Mucosa of stomach (tissue), 1 donor: ENCODE results near the gene SIPA1.

Experiments used
- H3K27me3 ChIP-seq: one replicate; pipeline ENCODE4 v1.7.0; 2013; ENCODE audit warnings: mild to moderate bottlenecking, low read length; ENCODE audit not compliant: control insufficient read depth, insufficient read depth
- H3K36me3 ChIP-seq: one replicate; pipeline ENCODE4 v1.7.0; 2013; ENCODE audit warnings: low read length; ENCODE audit not compliant: control insufficient read depth, insufficient read depth
- H3K4me1 ChIP-seq: one replicate; pipeline ENCODE4 v1.7.0; 2013; ENCODE audit warnings: mild to moderate bottlenecking, low read length; ENCODE audit not compliant: control insufficient read depth, insufficient read depth
- H3K4me3 ChIP-seq: one replicate; pipeline ENCODE4 v1.7.0; 2013; ENCODE audit warnings: low read length
- H3K9ac ChIP-seq: one replicate; pipeline ENCODE4 v1.7.0; 2013; ENCODE audit warnings: mild to moderate bottlenecking, low read length, moderate library complexity
- H3K9me3 ChIP-seq: one replicate; pipeline ENCODE4 v1.7.0; 2013; ENCODE audit warnings: mild to moderate bottlenecking, low read length, moderate library complexity; ENCODE audit not compliant: control insufficient read depth
- donor health status: Pancreatic carcinoma.

The SIPA1 gene

GRCh38 chr11:65596520-65596919, 41.4 kb upstream of the SIPA1 start:
- H3K4me1 ChIP-seq = peaks cover 28% of the 10 kb centered on the region
- peaks cover 17% of the 10 kb centered on the region for H3K36me3 ChIP-seq
- no peak overlapping the region for H3K9ac ChIP-seq

GRCh38 chr11:65598258-65598699, 39.6 kb upstream of the SIPA1 start:
- no peak overlapping the region for H3K9ac ChIP-seq
- H3K9me3 ChIP-seq = no peaks in the 10 kb centered on the region
- H3K27me3 ChIP-seq = no peaks in the 10 kb centered on the region
- peaks cover 17% of the 10 kb centered on the region for H3K36me3 ChIP-seq
- H3K4me1 ChIP-seq = peaks cover 14% of the 10 kb centered on the region
- H3K4me3 ChIP-seq = no peak overlapping the region

More at GRCh38 chr11:65596520-65596919, 41.4 kb upstream of the SIPA1 start:
- Histone ChIP-seq H3K4me3 (no peak overlapping the region), H3K9me3 (no peaks in the 10 kb centered on the region), H3K27me3 (no peaks in the 10 kb centered on the region)

GRCh38 chr11:65599216-65599954, 38.5 kb upstream of the SIPA1 start:
- Histone ChIP-seq H3K27me3 (no peaks in the 10 kb centered on the region), H3K4me3 (no peak overlapping the region), H3K36me3 (peaks cover 17% of the 10 kb centered on the region)

GRCh38 chr11:65599955-65600246, 38.0 kb upstream of the SIPA1 start:
- H3K9ac ChIP-seq = no peak overlapping the region
- no peak overlapping the region for H3K4me3 ChIP-seq
- H3K36me3 ChIP-seq = peaks cover 17% of the 10 kb centered on the region
- no peaks in the 10 kb centered on the region for H3K9me3 ChIP-seq
- H3K27me3 ChIP-seq = no peaks in the 10 kb centered on the region
- H3K4me1 ChIP-seq = peaks cover 13% of the 10 kb centered on the region

More at GRCh38 chr11:65599216-65599954, 38.5 kb upstream of the SIPA1 start:
- no peak overlapping the region for H3K9ac ChIP-seq
- no peaks in the 10 kb centered on the region for H3K9me3 ChIP-seq
- H3K4me1 ChIP-seq = peaks cover 14% of the 10 kb centered on the region

- no peak overlapping the region for H3K4me3 ChIP-seq
Measured at GRCh38 chr11:65604258-65604657, 33.6 kb upstream of the SIPA1 start.

GRCh38 chr11:65606876-65607613, 30.9 kb upstream of the SIPA1 start:
- Histone ChIP-seq H3K9me3 (no peaks in the 10 kb centered on the region), H3K9ac (no peak overlapping the region), H3K4me1 (peaks cover 32% of the 10 kb centered on the region), H3K36me3 (peaks cover 5% of the 10 kb centered on the region), H3K27me3 (no peaks in the 10 kb centered on the region), H3K4me3 (no peak overlapping the region)

More at GRCh38 chr11:65604258-65604657, 33.6 kb upstream of the SIPA1 start:
- Histone ChIP-seq H3K9ac (no peak overlapping the region), H3K36me3 (peaks cover 5% of the 10 kb centered on the region), H3K4me1 (peaks cover 6% of the 10 kb centered on the region), H3K9me3 (no peaks in the 10 kb centered on the region), H3K27me3 (no peaks in the 10 kb centered on the region)

GRCh38 chr11:65607614-65608426, 30.1 kb upstream of the SIPA1 start:
- no peaks in the 10 kb centered on the region for H3K27me3 ChIP-seq
- peaks cover 40% of the 10 kb centered on the region for H3K4me1 ChIP-seq
- peaks cover 5% of the 10 kb centered on the region for H3K36me3 ChIP-seq
- H3K9ac ChIP-seq = no peak overlapping the region
- no peaks in the 10 kb centered on the region for H3K9me3 ChIP-seq
- H3K4me3 ChIP-seq = no peak overlapping the region

- Histone ChIP-seq H3K4me3 (no peak overlapping the region), H3K9ac (no peak overlapping the region), H3K9me3 (no peaks in the 10 kb centered on the region), H3K36me3 (peaks cover 5% of the 10 kb centered on the region), H3K4me1 (peaks cover 46% of the 10 kb centered on the region), H3K27me3 (no peaks in the 10 kb centered on the region)
Measured at GRCh38 chr11:65609229-65609628, 28.7 kb upstream of the SIPA1 start.

- Histone ChIP-seq H3K27me3 (no peaks in the 10 kb centered on the region), H3K36me3 (peaks cover 5% of the 10 kb centered on the region), H3K9ac (no peak overlapping the region), H3K4me3 (no peak overlapping the region), H3K4me1 (peaks cover 46% of the 10 kb centered on the region), H3K9me3 (no peaks in the 10 kb centered on the region)
Measured at GRCh38 chr11:65609665-65610064, 28.2 kb upstream of the SIPA1 start.

GRCh38 chr11:65610404-65610803, 27.5 kb upstream of the SIPA1 start:
- H3K9me3 ChIP-seq = no peaks in the 10 kb centered on the region
- peak overlapping the region; percentile 93 for H3K9ac ChIP-seq
- H3K4me3 ChIP-seq = no peak overlapping the region
- H3K36me3 ChIP-seq = peaks cover 5% of the 10 kb centered on the region
- H3K27me3 ChIP-seq = no peaks in the 10 kb centered on the region
- H3K4me1 ChIP-seq = peaks cover 46% of the 10 kb centered on the region

GRCh38 chr11:65611028-65611757, 26.7 kb upstream of the SIPA1 start:
- Histone ChIP-seq H3K9ac (peak overlapping the region; percentile 93), H3K4me1 (peaks cover 46% of the 10 kb centered on the region), H3K36me3 (peaks cover 5% of the 10 kb centered on the region), H3K9me3 (no peaks in the 10 kb centered on the region), H3K27me3 (no peaks in the 10 kb centered on the region), H3K4me3 (no peak overlapping the region)
